Measurements from ENCODE around the gene GAS2L1.
A peak's percentile ranks its signal among the peaks of the same experiment; 100 is the strongest.

- TF ChIP-seq POLR2A (IDR thresholded peaks at IDR 0.05) (peak; percentile 86), CTCF (IDR thresholded peaks at IDR 0.05) (peak in 2 of 3 donors; percentile 32 to 33), POLR2AphosphoS5 (IDR thresholded peaks at IDR 0.05) (peak; percentile 89 to 98 (median 95))
Measured at GRCh38 chr22:29267858-29268510, 38.5 kb upstream of the GAS2L1 start, which contains the start of the genes EWSR1 and RHBDD3.
